DMS53 (cell line): ENCODE measurements around the gene ICA1.

ENCODE experiments used
- DNase-seq: peaks from one replicate; lab custom pipeline; 2025; lab: John Stamatoyannopoulos, UW

Gene ICA1

GRCh38 chr7:8200717-8201116 lies 61.2 kb downstream of the ICA1 start:
- no peak for DNase-seq

- no peak for DNase-seq
These were observed 61.7 kb downstream of the ICA1 start for GRCh38 chr7:8200316-8200715.

- DNase-seq = no peak
These were observed 63.8 kb downstream of the ICA1 start for GRCh38 chr7:8197994-8198698.

GRCh38 chr7:8192897-8193296 lies 69.1 kb downstream of the ICA1 start:
- no peak for DNase-seq

- peak; percentile 60 for DNase-seq
These were observed 71.7 kb downstream of the ICA1 start for GRCh38 chr7:8190119-8190895.

- no peak for DNase-seq
These were observed 72.3 kb downstream of the ICA1 start for GRCh38 chr7:8189625-8190024.

GRCh38 chr7:8185926-8186683 lies 75.9 kb downstream of the ICA1 start:
- no peak for DNase-seq

- no peak for DNase-seq
These were observed 77.7 kb downstream of the ICA1 start for GRCh38 chr7:8184221-8184620.

GRCh38 chr7:8179486-8179885 lies 82.5 kb downstream of the ICA1 start:
- no peak for DNase-seq

- DNase-seq = no peak
These were observed 83.6 kb downstream of the ICA1 start for GRCh38 chr7:8178353-8178752.

GRCh38 chr7:8177109-8177933 lies 84.6 kb downstream of the ICA1 start:
- DNase-seq = peak; percentile 38

- DNase-seq = no peak
These were observed 85.4 kb downstream of the ICA1 start for GRCh38 chr7:8176370-8177081.

- DNase-seq = no peak
These were observed 86.0 kb downstream of the ICA1 start for GRCh38 chr7:8175929-8176369.

GRCh38 chr7:8172372-8173354 lies 89.3 kb downstream of the ICA1 start:
- DNase-seq = no peak

GRCh38 chr7:8169171-8169570 lies 92.8 kb downstream of the ICA1 start:
- no peak for DNase-seq

GRCh38 chr7:8168336-8168735 lies 93.6 kb downstream of the ICA1 start:
- DNase-seq = no peak

GRCh38 chr7:8165150-8165549 lies 96.8 kb downstream of the ICA1 start:
- DNase-seq = no peak

- no peak for DNase-seq
These were observed 99.8 kb downstream of the ICA1 start for GRCh38 chr7:8162181-8162580.

GRCh38 chr7:8161364-8161828 lies 100.6 kb downstream of the ICA1 start:
- no peak for DNase-seq
